NOMO-1 treated with dmso at 0.1 percent for 144 hours (cell line): ENCODE results near the gene SP140.

Source experiments
- DNase-seq: peaks from one replicate; lab custom pipeline; 2025; ENCODE audit not compliant: unreplicated experiment; lab: John Stamatoyannopoulos, UW

Gene SP140

DNA sequence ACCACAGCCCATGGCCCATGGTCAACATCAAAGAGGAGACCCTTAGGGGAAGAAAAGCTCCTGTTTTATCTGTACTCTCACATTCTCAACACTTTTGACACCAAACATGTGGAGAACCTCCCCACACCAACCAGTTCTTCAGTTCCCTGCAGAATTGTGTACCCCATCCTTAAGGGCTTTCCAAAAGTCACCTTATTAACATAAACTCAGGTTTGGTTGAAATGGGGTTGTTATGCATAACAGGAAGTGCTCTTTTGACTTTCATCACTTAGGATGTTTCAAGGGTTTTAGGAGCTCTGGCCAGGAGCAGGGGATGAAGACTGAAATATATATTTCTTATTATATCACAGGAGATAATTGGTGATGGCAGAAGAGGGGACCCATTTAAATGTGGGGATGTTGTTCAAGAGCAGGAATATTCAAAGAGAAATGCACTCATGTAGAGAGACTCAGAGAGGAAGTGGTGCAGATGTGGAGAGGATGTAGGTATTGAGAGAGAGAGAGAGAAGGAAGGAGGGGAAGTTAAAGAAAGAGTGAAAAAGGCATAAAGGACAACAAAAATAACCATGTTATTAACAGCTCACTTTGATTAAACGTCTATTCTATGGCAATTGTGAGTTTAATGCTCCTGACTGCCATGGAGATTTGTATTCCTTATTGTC, 136.6 kb downstream of the SP140 start:
- DNase-seq: no peak
